Nephron progenitor cell (in vitro differentiated cells): ENCODE measurements around the gene NUMB.

ENCODE experiments used
- DNase-seq: peaks from one replicate; pipeline ENCODE4 v3.0.0; 2021
- H3K27ac Mint-ChIP-seq: 2 replicates; pipeline ENCODE4 v1.8.0; 2021; ENCODE audit warnings: mild to moderate bottlenecking, moderate library complexity, mixed read lengths
- H3K27me3 Mint-ChIP-seq: 2 replicates; pipeline ENCODE4 v1.8.0; 2021; ENCODE audit warnings: mild to moderate bottlenecking, low read depth, mixed read lengths; ENCODE audit not compliant: poor library complexity
- H3K36me3 Mint-ChIP-seq: 2 replicates; pipeline ENCODE4 v1.8.0; 2021; ENCODE audit warnings: low read depth, mixed read lengths
- H3K4me1 Mint-ChIP-seq: 2 replicates; pipeline ENCODE4 v1.8.0; 2021; ENCODE audit warnings: mixed read lengths
- H3K4me3 Mint-ChIP-seq: 2 replicates; pipeline ENCODE4 v1.8.0; 2021; ENCODE audit warnings: mild to moderate bottlenecking, moderate library complexity, mixed read lengths
- H3K9me3 Mint-ChIP-seq: 2 replicates; pipeline ENCODE4 v1.8.0; 2021; ENCODE audit warnings: mild to moderate bottlenecking, moderate library complexity, mixed read lengths
- CTCF ChIP-seq: fragments of 200-600 bp; sonication (generic); IDR thresholded peaks from 2 replicates; pipeline ENCODE4 v1.5.0; 2021; ENCODE audit warnings: antibody characterized with exemption

NUMB gene

GRCh38 chr14:73467800-73468199, 9.5 kb upstream of the NUMB start:
- DNase-seq = no peak
- H3K27ac Mint-ChIP-seq = no peak overlapping the region
- H3K4me1 Mint-ChIP-seq = peaks cover 9% of the 10 kb centered on the region
- no peaks in the 10 kb centered on the region for H3K36me3 Mint-ChIP-seq
- no peak for TF ChIP-seq CTCF
- no peak overlapping the region for H3K4me3 Mint-ChIP-seq
- H3K9me3 Mint-ChIP-seq = no peaks in the 10 kb centered on the region
- H3K27me3 Mint-ChIP-seq = peaks cover 8% of the 10 kb centered on the region

- H3K27ac Mint-ChIP-seq = no peak overlapping the region
- no peak for DNase-seq
- H3K27me3 Mint-ChIP-seq = peaks cover 8% of the 10 kb centered on the region
Observed at GRCh38 chr14:73467377-73467776, 9.0 kb upstream of the NUMB start.

GRCh38 chr14:73466861-73467260, 8.5 kb upstream of the NUMB start:
- peaks cover 10% of the 10 kb centered on the region for H3K4me1 Mint-ChIP-seq
- H3K27ac Mint-ChIP-seq = no peak overlapping the region

More at GRCh38 chr14:73467377-73467776, 9.0 kb upstream of the NUMB start:
- peaks cover 9% of the 10 kb centered on the region for H3K4me1 Mint-ChIP-seq
- no peaks in the 10 kb centered on the region for H3K9me3 Mint-ChIP-seq
- H3K36me3 Mint-ChIP-seq = no peaks in the 10 kb centered on the region
- TF ChIP-seq CTCF = no peak
- H3K4me3 Mint-ChIP-seq = no peak overlapping the region

GRCh38 chr14:73465823-73466532, 7.6 kb upstream of the NUMB start:
- Mint-ChIP-seq H3K4me3 (no peak overlapping the region), H3K9me3 (no peaks in the 10 kb centered on the region), H3K27ac (peak overlapping the region; percentile 37), H3K36me3 (no peaks in the 10 kb centered on the region), H3K27me3 (no peaks in the 10 kb centered on the region), H3K4me1 (peaks cover 17% of the 10 kb centered on the region)
- no peak for TF ChIP-seq CTCF
- no peak for DNase-seq

More at GRCh38 chr14:73466861-73467260, 8.5 kb upstream of the NUMB start:
- peaks cover 6% of the 10 kb centered on the region for H3K27me3 Mint-ChIP-seq
- H3K9me3 Mint-ChIP-seq = no peaks in the 10 kb centered on the region
- no peak overlapping the region for H3K4me3 Mint-ChIP-seq
- TF ChIP-seq CTCF = no peak
- DNase-seq = no peak
- H3K36me3 Mint-ChIP-seq = no peaks in the 10 kb centered on the region

GRCh38 chr14:73463411-73463810, 5.1 kb upstream of the NUMB start:
- H3K4me3 Mint-ChIP-seq = no peak overlapping the region
- H3K9me3 Mint-ChIP-seq = no peaks in the 10 kb centered on the region
- no peak for DNase-seq
- no peaks in the 10 kb centered on the region for H3K27me3 Mint-ChIP-seq
- H3K36me3 Mint-ChIP-seq = no peaks in the 10 kb centered on the region
- TF ChIP-seq CTCF = no peak
- H3K27ac Mint-ChIP-seq = no peak overlapping the region
- peaks cover 38% of the 10 kb centered on the region for H3K4me1 Mint-ChIP-seq

GRCh38 chr14:73462815-73463214, 4.5 kb upstream of the NUMB start:
- H3K9me3 Mint-ChIP-seq = no peaks in the 10 kb centered on the region
- H3K4me1 Mint-ChIP-seq = peaks cover 38% of the 10 kb centered on the region
- H3K4me3 Mint-ChIP-seq = no peak overlapping the region
- no peaks in the 10 kb centered on the region for H3K36me3 Mint-ChIP-seq
- TF ChIP-seq CTCF = no peak
- DNase-seq = no peak
- H3K27ac Mint-ChIP-seq = no peak overlapping the region
- H3K27me3 Mint-ChIP-seq = no peaks in the 10 kb centered on the region
